A549 (cell line): Measurements from ENCODE around the gene LEKR1. TPM values are rescaled to one million over a fixed set of nuclear protein-coding genes. Genes with fewer than 3 reads are reported as not detected.

ENCODE experiments used
- ATAC-seq, 2 experiments: fragments of 200-7000 bp in 1 of 2; fragments of >200 bp in 1 of 2; cut with Nextera tagmentation in 1 of 2; cut with Tn5 transposase in 1 of 2; 3 replicates each; pipeline versions ENCODE4 v1.8.0 to v1.9.1; 2018 to 2020; ENCODE audit warnings: mild to moderate bottlenecking in 1 of 2, moderate library complexity in 1 of 2
- CTCF ChIA-PET: fragments of 300-600 bp; sonication (Branson Sonifier 250); formaldehyde crosslinking; extraction: SDS; loops from one replicate; lab custom pipeline; 2021; ENCODE audit warnings: antibody characterized with exemption, inconsistent platforms; lab: Yijun Ruan, JAX
- POLR2A ChIA-PET: fragments of 350-600 bp; formaldehyde crosslinking; extraction: SDS; loops from one replicate; lab custom pipeline; 2021; ENCODE audit warnings: antibody characterized with exemption, inconsistent platforms; lab: Yijun Ruan, JAX
- DNase-seq, 2 experiments: peaks; one replicate each; pipeline versions ENCODE4 v3.0.0 to v3.0.0-alpha.2; 2011 to 2016; ENCODE audit warnings: low read depth in 1 of 2, low spot score in 1 of 2
- FAIRE-seq: peaks from 2 replicates; lab custom pipeline; 2011; peaks lifted over from hg19 to GRCh38; lab: Jason Lieb, UNC
- H3K27ac ChIP-seq, 2 experiments: fragments of >200 bp; sonication (Bioruptor Twin); formaldehyde crosslinking; 3 replicates each; pipeline ENCODE4 v1.5.1; 2016 to 2017
- H3K4me1 ChIP-seq: fragments of >200 bp; sonication (Bioruptor Twin); formaldehyde crosslinking; 3 replicates; pipeline ENCODE4 v1.6.1; 2016
- H3K4me2 ChIP-seq: fragments of >200 bp; sonication (Bioruptor Twin); formaldehyde crosslinking; 3 replicates; pipeline ENCODE4 v1.6.1; 2016
- H3K4me3 ChIP-seq: fragments of >200 bp; sonication (Bioruptor Twin); formaldehyde crosslinking; 3 replicates; pipeline ENCODE4 v1.5.1; 2016
- H3K9me3 ChIP-seq: fragments of >200 bp; sonication (Bioruptor Twin); formaldehyde crosslinking; 3 replicates; pipeline ENCODE4 v1.6.1; 2016
- CEBPB ChIP-seq, 2 experiments: fragments of >200 bp in 1 of 2; sonication (Bioruptor Twin) in 1 of 2; formaldehyde crosslinking in 1 of 2; IDR thresholded peaks; 2 replicates each; pipeline ENCODE4 v1.6.1; 2012 to 2016
- E2F6 ChIP-seq: IDR thresholded peaks from 2 replicates; pipeline ENCODE4 v1.6.1; 2012; ENCODE audit warnings: low read depth, borderline replicate concordance
- EP300 ChIP-seq, 2 experiments: fragments of >200 bp; sonication (Bioruptor Twin); formaldehyde crosslinking; IDR thresholded peaks; 2 replicates in 1 of 2; 3 replicates in 1 of 2; pipeline ENCODE4 v1.6.1; 2016 to 2017
- FOSB ChIP-seq: fragments of 250-450 bp; sonication (Bioruptor Pico); IDR thresholded peaks from 2 replicates; pipeline ENCODE4 v1.5.0; 2020; ENCODE audit warnings: mild to moderate bottlenecking, moderate library complexity
- FOSL2 ChIP-seq, 2 experiments: fragments of 450-650 bp in 1 of 2; fragments of >200 bp in 1 of 2; sonication (Bioruptor Twin) in 1 of 2; formaldehyde crosslinking; IDR thresholded peaks; 2 replicates each; pipeline versions ENCODE4 v1.5.0 to v1.6.1; 2016 to 2020; ENCODE audit warnings: mild to moderate bottlenecking in 1 of 2, moderate library complexity in 1 of 2
- FOXS1 ChIP-seq: fragments of 250-450 bp; sonication (Bioruptor Pico); IDR thresholded peaks from 2 replicates; pipeline ENCODE4 v1.5.0; 2020; ENCODE audit warnings: mild to moderate bottlenecking, moderate library complexity
- HDAC2 ChIP-seq: fragments of 200-600 bp; sonication (generic); IDR thresholded peaks from 2 replicates; pipeline ENCODE4 v1.6.1; 2016
- HOXA7 ChIP-seq: fragments of 250-450 bp; sonication (Bioruptor Pico); IDR thresholded peaks from 2 replicates; pipeline ENCODE4 v1.5.0; 2020; ENCODE audit warnings: mild to moderate bottlenecking, moderate library complexity
- HOXB5 ChIP-seq: fragments of 250-450 bp; sonication (Bioruptor Pico); IDR thresholded peaks from 2 replicates; pipeline ENCODE4 v1.5.0; 2020; ENCODE audit warnings: mild to moderate bottlenecking, moderate library complexity
- JUN ChIP-seq, 2 experiments: fragments of >200 bp; sonication (Bioruptor Twin); formaldehyde crosslinking; IDR thresholded peaks; 2 replicates in 1 of 2; 3 replicates in 1 of 2; pipeline ENCODE4 v1.6.1; 2016 to 2017
- KDM1A ChIP-seq: fragments of 200-600 bp; sonication (generic); IDR thresholded peaks from 2 replicates; pipeline ENCODE4 v1.6.1; 2016; ENCODE audit warnings: low read depth, mild to moderate bottlenecking
- KDM5A ChIP-seq: fragments of 200-600 bp; sonication (generic); IDR thresholded peaks from 2 replicates; pipeline ENCODE4 v1.6.1; 2016; ENCODE audit warnings: antibody characterized with exemption, mild to moderate bottlenecking
- MAFK ChIP-seq: fragments of 450-650 bp; IDR thresholded peaks from 2 replicates; pipeline ENCODE4 v1.6.1; 2014; ENCODE audit not compliant: partially characterized antibody
- MYC ChIP-seq: IDR thresholded peaks from 2 replicates; pipeline ENCODE4 v1.6.1; 2012; ENCODE audit warnings: mild to moderate bottlenecking, inconsistent platforms, low read length, improper control_type of control experiment, borderline replicate concordance
- PBX3 ChIP-seq: IDR thresholded peaks from 2 replicates; pipeline ENCODE4 v1.6.1; 2012
- POLR2A ChIP-seq: IDR thresholded peaks from 2 replicates; pipeline ENCODE4 v1.6.1; 2012; ENCODE audit warnings: mild to moderate bottlenecking, low read length
- POLR2AphosphoS2 ChIP-seq: conservative IDR thresholded peaks from 2 replicates; pipeline ENCODE4 v1.6.1; 2012; ENCODE audit warnings: low read length, improper control_type of control experiment, inconsistent platforms
- RAD21 ChIP-seq, 2 experiments: fragments of >200 bp in 1 of 2; sonication (Bioruptor Twin) in 1 of 2; formaldehyde crosslinking in 1 of 2; IDR thresholded peaks in 1 of 2; conservative IDR thresholded peaks in 1 of 2; 2 replicates in 1 of 2; 3 replicates in 1 of 2; pipeline ENCODE4 v1.6.1; 2012 to 2018; ENCODE audit warnings: inconsistent platforms in 1 of 2
- RARB ChIP-seq: fragments of 250-450 bp; sonication (Bioruptor Pico); IDR thresholded peaks from 2 replicates; pipeline ENCODE4 v1.8.0; 2021; ENCODE audit warnings: mild to moderate bottlenecking, moderate library complexity
- RCOR1 ChIP-seq: fragments of 150-350 bp; IDR thresholded peaks from 2 replicates; pipeline ENCODE4 v1.6.1; 2014; ENCODE audit warnings: antibody characterized with exemption, low read length, low read depth
- RFX5 ChIP-seq: fragments of 450-650 bp; IDR thresholded peaks from 2 replicates; pipeline ENCODE4 v1.7.1; 2014; ENCODE audit warnings: antibody characterized with exemption, mild to moderate bottlenecking, moderate library complexity
- RNF2 ChIP-seq: fragments of 200-600 bp; sonication (generic); IDR thresholded peaks from 2 replicates; pipeline ENCODE4 v1.6.1; 2016; ENCODE audit warnings: low read depth, mild to moderate bottlenecking, antibody characterized with exemption, moderate library complexity, borderline replicate concordance
- SREBF2 ChIP-seq: fragments of 450-650 bp; IDR thresholded peaks from 2 replicates; pipeline ENCODE4 v1.6.1; 2014; ENCODE audit warnings: mild to moderate bottlenecking, moderate library complexity
- WGBS: methylation state at CpG from one replicate; pipeline ENCODE4 v1.1.6; 2017; ENCODE audit errors: missing lambda C conversion rate; 5-methylcytosine and 5-hydroxymethylcytosine counted together
- polyA plus RNA-seq, 4 experiments: library from polyadenylated mRNA; depleted of rRNA in 3 of 4; stranded (reverse); fragments of >200 nt; fragmentation: RNase III in 1 of 4; extraction: RNeasy Plus Mini Kit Qiagen cat#74134 plus additional on column Dnase treatment in 1 of 4; gene quantifications; 2 replicates in 3 of 4; 3 replicates in 1 of 4; pipeline ENCODE4 v1.2.3, GENCODE V29; 2011 to 2017
- TF ChIP-seq, protein P1 (sequence below): fragments of 250-450 bp; sonication (Bioruptor Pico); IDR thresholded peaks from 2 replicates; pipeline ENCODE4 v1.5.0; 2020; ENCODE audit warnings: low read depth, mild to moderate bottlenecking, moderate library complexity
- TF ChIP-seq, protein P2 (sequence below): fragments of 200-600 bp; sonication (generic); IDR thresholded peaks from 2 replicates; pipeline ENCODE4 v1.6.1; 2016; ENCODE audit warnings: antibody characterized with exemption, mild to moderate bottlenecking, moderate library complexity
- TF ChIP-seq, protein P3 (sequence below): fragments of 150-350 bp; IDR thresholded peaks from 2 replicates; pipeline ENCODE4 v1.6.1; 2014; ENCODE audit warnings: low read depth, mild to moderate bottlenecking, low read length

Gene LEKR1
- polyA plus RNA-seq, 2 of the 4 experiments (the other 2 are of a cell fraction) = 1.3 to 1.4 TPM

GRCh38 chr3:156825795-156826143 lies 384 bp upstream of the LEKR1 start (continued):
- TF ChIP-seq FOSL2 (IDR thresholded peaks at IDR 0.05) = no peak
- TF ChIP-seq FOSL2 (CRISPR knock-in tag; IDR thresholded peaks at IDR 0.05) = no peak
- TF ChIP-seq RARB (CRISPR knock-in tag) = no peak; the same call in 1 of the 2 replicates

- Histone ChIP-seq H3K4me1 (peaks cover 11% of the 10 kb centered on the region), H3K9me3 (no peaks in the 10 kb centered on the region), H3K27ac (peak overlapping the region; percentile 89 to 94), H3K4me3 (peak overlapping the region; percentile 54), H3K4me2 (peak overlapping the region; percentile 88)
- FAIRE-seq (no peak), DNase-seq (no peak), ATAC-seq (no peak)
- 39% methylated on average over 16 of the region's 16 CpGs for WGBS
- POLR2A ChIA-PET = interaction anchor here (1.0 to 2.2 kb wide), 6 partner anchors 9 to 262 kb away, joined by 3 to 9 read pairs (median 5); partner anchors contain the start of gene TIPARP
- TF ChIP-seq SREBF2 = no peak
- no peak for TF ChIP-seq KDM5A
- TF ChIP-seq EP300 (IDR thresholded peaks at IDR 0.05) = no peak
- 0 out of 2 replicates have a peak, but pooled peaks have one; percentile 4 for TF ChIP-seq MYC
- TF ChIP-seq, protein P1, sequence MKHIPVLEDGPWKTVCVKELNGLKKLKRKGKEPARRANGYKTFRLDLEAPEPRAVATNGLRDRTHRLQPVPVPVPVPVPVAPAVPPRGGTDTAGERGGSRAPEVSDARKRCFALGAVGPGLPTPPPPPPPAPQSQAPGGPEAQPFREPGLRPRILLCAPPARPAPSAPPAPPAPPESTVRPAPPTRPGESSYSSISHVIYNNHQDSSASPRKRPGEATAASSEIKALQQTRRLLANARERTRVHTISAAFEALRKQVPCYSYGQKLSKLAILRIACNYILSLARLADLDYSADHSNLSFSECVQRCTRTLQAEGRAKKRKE (CRISPR knock-in tag) = 0 out of 2 replicates have a peak, but pooled peaks have one; percentile 35
- peak; percentile 59; the same call in 1 of the 2 replicates for TF ChIP-seq FOSB (CRISPR knock-in tag)
- TF ChIP-seq FOXS1 (CRISPR knock-in tag) = no peak
- TF ChIP-seq RNF2 = no peak
- TF ChIP-seq RCOR1 = no peak
- TF ChIP-seq HOXA7 (CRISPR knock-in tag) = 0 out of 2 replicates have a peak, but pooled peaks have one; percentile 81
- no peak for TF ChIP-seq PBX3
- TF ChIP-seq POLR2AphosphoS2 = no peak
- TF ChIP-seq, protein P2, sequence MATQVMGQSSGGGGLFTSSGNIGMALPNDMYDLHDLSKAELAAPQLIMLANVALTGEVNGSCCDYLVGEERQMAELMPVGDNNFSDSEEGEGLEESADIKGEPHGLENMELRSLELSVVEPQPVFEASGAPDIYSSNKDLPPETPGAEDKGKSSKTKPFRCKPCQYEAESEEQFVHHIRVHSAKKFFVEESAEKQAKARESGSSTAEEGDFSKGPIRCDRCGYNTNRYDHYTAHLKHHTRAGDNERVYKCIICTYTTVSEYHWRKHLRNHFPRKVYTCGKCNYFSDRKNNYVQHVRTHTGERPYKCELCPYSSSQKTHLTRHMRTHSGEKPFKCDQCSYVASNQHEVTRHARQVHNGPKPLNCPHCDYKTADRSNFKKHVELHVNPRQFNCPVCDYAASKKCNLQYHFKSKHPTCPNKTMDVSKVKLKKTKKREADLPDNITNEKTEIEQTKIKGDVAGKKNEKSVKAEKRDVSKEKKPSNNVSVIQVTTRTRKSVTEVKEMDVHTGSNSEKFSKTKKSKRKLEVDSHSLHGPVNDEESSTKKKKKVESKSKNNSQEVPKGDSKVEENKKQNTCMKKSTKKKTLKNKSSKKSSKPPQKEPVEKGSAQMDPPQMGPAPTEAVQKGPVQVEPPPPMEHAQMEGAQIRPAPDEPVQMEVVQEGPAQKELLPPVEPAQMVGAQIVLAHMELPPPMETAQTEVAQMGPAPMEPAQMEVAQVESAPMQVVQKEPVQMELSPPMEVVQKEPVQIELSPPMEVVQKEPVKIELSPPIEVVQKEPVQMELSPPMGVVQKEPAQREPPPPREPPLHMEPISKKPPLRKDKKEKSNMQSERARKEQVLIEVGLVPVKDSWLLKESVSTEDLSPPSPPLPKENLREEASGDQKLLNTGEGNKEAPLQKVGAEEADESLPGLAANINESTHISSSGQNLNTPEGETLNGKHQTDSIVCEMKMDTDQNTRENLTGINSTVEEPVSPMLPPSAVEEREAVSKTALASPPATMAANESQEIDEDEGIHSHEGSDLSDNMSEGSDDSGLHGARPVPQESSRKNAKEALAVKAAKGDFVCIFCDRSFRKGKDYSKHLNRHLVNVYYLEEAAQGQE = no peak
- TF ChIP-seq KDM1A = no peak
- CTCF ChIA-PET = interaction anchor here (0.7 kb wide), 1 partner anchor 307 kb away, joined by 3 read pairs; no protein-coding TSS in a partner anchor
These were observed 1.0 kb downstream of the LEKR1 start for GRCh38 chr3:156826896-156827882.

DNA sequence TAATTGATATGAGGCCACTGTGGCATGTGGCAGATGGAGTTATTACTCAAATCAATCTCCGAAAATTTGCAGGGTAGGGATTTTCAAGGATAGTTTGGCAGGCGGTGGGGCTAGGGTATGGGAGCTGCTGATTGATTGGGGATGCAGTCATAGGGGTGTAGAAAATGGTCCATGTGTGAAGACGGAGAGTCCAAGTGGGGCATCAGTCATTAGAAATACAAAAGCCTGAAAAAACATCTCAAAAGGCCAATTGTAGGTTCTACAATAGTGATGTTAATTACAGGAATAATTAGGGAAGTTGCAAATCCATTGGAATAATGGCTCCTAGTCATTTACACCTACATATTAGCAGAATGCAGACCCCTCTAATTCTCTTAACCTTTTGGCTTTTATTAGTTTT lies 4.9 kb downstream of the LEKR1 start:
- Histone ChIP-seq H3K4me1 (peaks cover 7% of the 10 kb centered on the region), H3K4me2 (no peak overlapping the region), H3K4me3 (no peak overlapping the region), H3K27ac (no peak overlapping the region), H3K9me3 (no peaks in the 10 kb centered on the region)
- no peak for ATAC-seq
- FAIRE-seq = no peak
- no peak for DNase-seq
- ChIA-PET CTCF (no interaction called here), POLR2A (no interaction called here)
- WGBS = 90% methylated on average over 3 of the region's 3 CpGs
- TF ChIP-seq HDAC2 (no peak), MAFK (no peak), CEBPB (IDR thresholded peaks at IDR 0.05) (no peak), JUN (IDR thresholded peaks at IDR 0.05) (no peak), RFX5 (no peak), POLR2A (no peak), E2F6 (no peak), RAD21 (conservative IDR thresholded peaks at IDR 0.05 in 1 of 2, IDR thresholded peaks at IDR 0.05 in 1 of 2) (no peak), HOXB5 (CRISPR knock-in tag) (no peak)
- TF ChIP-seq, protein P3, sequence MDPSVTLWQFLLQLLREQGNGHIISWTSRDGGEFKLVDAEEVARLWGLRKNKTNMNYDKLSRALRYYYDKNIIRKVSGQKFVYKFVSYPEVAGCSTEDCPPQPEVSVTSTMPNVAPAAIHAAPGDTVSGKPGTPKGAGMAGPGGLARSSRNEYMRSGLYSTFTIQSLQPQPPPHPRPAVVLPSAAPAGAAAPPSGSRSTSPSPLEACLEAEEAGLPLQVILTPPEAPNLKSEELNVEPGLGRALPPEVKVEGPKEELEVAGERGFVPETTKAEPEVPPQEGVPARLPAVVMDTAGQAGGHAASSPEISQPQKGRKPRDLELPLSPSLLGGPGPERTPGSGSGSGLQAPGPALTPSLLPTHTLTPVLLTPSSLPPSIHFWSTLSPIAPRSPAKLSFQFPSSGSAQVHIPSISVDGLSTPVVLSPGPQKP = no peak
